ENCODE measurements around the gene NXN.

Gene NXN

GRCh38 chr17:979539-980405 lies at the start of gene NXN:
Gene NXN, minus strand, starts transcription at chr17:979776.
- DNase-seq: peak; percentile 4 to 71

- DNase-seq: no peak
These were observed 47.5 kb upstream of the NXN start for GRCh38 chr17:1027044-1027443.

- no peak for DNase-seq
These were observed 47.0 kb upstream of the NXN start for GRCh38 chr17:1026599-1026975.

GRCh38 chr17:1025733-1026598 lies 46.4 kb upstream of the NXN start:
- no peak for DNase-seq

- DNase-seq: no peak
These were observed 44.5 kb upstream of the NXN start for GRCh38 chr17:1024076-1024475.

- peak in 1 of 2 experiments; percentile 49 for DNase-seq
These were observed 42.9 kb upstream of the NXN start for GRCh38 chr17:1022278-1023024.

GRCh38 chr17:1021147-1021546 lies 41.6 kb upstream of the NXN start:
- DNase-seq: no peak

GRCh38 chr17:1019451-1019850 lies 39.9 kb upstream of the NXN start:
- DNase-seq: no peak

GRCh38 chr17:1018547-1018946 lies 39.0 kb upstream of the NXN start:
- no peak for DNase-seq

- DNase-seq: no peak
These were observed 34.1 kb upstream of the NXN start for GRCh38 chr17:1013729-1014090.

GRCh38 chr17:1012823-1013728 lies 33.5 kb upstream of the NXN start:
- no peak for DNase-seq

- no peak for DNase-seq
These were observed 32.5 kb upstream of the NXN start for GRCh38 chr17:1011760-1012735.

- no peak for DNase-seq
These were observed 31.6 kb upstream of the NXN start for GRCh38 chr17:1011138-1011537.

GRCh38 chr17:1010586-1010985 lies 31.0 kb upstream of the NXN start:
- DNase-seq: no peak

GRCh38 chr17:1010086-1010450 lies 30.5 kb upstream of the NXN start:
- no peak for DNase-seq

- DNase-seq: no peak
These were observed 29.9 kb upstream of the NXN start for GRCh38 chr17:1009229-1010085.

- no peak for DNase-seq
These were observed 28.6 kb upstream of the NXN start for GRCh38 chr17:1008008-1008761.

- DNase-seq: no peak
These were observed 27.9 kb upstream of the NXN start for GRCh38 chr17:1007310-1008007.

- DNase-seq: no peak
These were observed 26.5 kb upstream of the NXN start for GRCh38 chr17:1006054-1006453.
